K562 (cell line): ENCODE measurements around the gene CAPRIN2. TPM values are rescaled to one million over a fixed set of nuclear protein-coding genes. Genes with fewer than 3 reads are reported as not detected.

Experiments
- ARHGAP35 ChIP-seq: fragments of 450-650 bp; IDR thresholded peaks from 2 replicates; pipeline ENCODE4 v1.6.1; 2018; ENCODE audit not compliant: partially characterized antibody
- BHLHE40 ChIP-seq: IDR thresholded peaks from 2 replicates; pipeline ENCODE4 v1.6.1; 2011; ENCODE audit warnings: low read length, improper control_type of control experiment
- CHD2 ChIP-seq: IDR thresholded peaks from 2 replicates; pipeline ENCODE4 v1.6.1; 2011; ENCODE audit warnings: low read depth, low read length
- DIDO1 ChIP-seq: fragments of 450-650 bp; IDR thresholded peaks from 2 replicates; pipeline ENCODE4 v1.6.1; 2016; ENCODE audit warnings: low read depth, missing biosample characterization, missing genetic modification characterization
- GTF2F1 ChIP-seq: IDR thresholded peaks from 2 replicates; pipeline ENCODE4 v1.6.1; 2011; ENCODE audit warnings: low read depth, low read length, improper control_type of control experiment
- SUPT5H ChIP-seq: fragments of 450-650 bp; IDR thresholded peaks from 2 replicates; pipeline ENCODE4 v1.6.1; 2016
- TOE1 ChIP-seq, 2 experiments: fragments of 450-650 bp in 1 of 2; sonication (generic) in 1 of 2; formaldehyde crosslinking in 1 of 2; IDR thresholded peaks; 2 replicates each; pipeline versions ENCODE4 v1.7.1 to v1.8.0; 2016 to 2022; ENCODE audit warnings: borderline replicate concordance in 2 of 2, mild to moderate bottlenecking in 2 of 2, antibody characterized with exemption in 1 of 2, inconsistent platforms in 1 of 2, low read depth in 1 of 2, missing genetic modification reagents in 1 of 2, moderate library complexity in 1 of 2
- ZBTB11 ChIP-seq, 3 experiments: fragments of 200-800 bp in 1 of 3; fragments of 250-450 bp in 1 of 3; fragments of 450-650 bp in 1 of 3; sonication (Bioruptor Pico) in 1 of 3; sonication (Bioruptor generic) in 1 of 3; formaldehyde crosslinking in 1 of 3; IDR thresholded peaks; 2 replicates each; pipeline versions ENCODE4 v1.6.1 to v1.8.0; 2016 to 2022; ENCODE audit warnings: mild to moderate bottlenecking in 2 of 3, missing genetic modification characterization in 2 of 3, missing compliant biosample characterization in 1 of 3, moderate library complexity in 1 of 3
- ZNF644 ChIP-seq: fragments of 200-800 bp; sonication (Bioruptor generic); IDR thresholded peaks from 2 replicates; pipeline ENCODE4 v1.6.1; 2016; ENCODE audit warnings: low read depth, missing genetic modification characterization, missing compliant biosample characterization
- polyA plus RNA-seq, 8 experiments: library from polyadenylated mRNA; depleted of rRNA in 4 of 8; stranded (reverse) in 5 of 8; unstranded in 3 of 8; fragments of >200 nt; fragmentation: Nextera tagmentation in 2 of 8; fragmentation: Illumina TruSeq in 1 of 8; extraction: Ambion mirVana in 2 of 8; extraction: Trizol in 1 of 8; gene quantifications; 2 replicates each; pipeline versions ENCODE4 v1.2.1 to v1.2.3, GENCODE V29; 2011 to 2014; ENCODE audit warnings: inconsistent platforms in 1 of 8, missing spikeins in 1 of 8
- total RNA-seq, 7 experiments: library from RNA; depleted of rRNA in 6 of 7; stranded (reverse); fragments of >200 nt in 6 of 7; fragmentation: Illumina TruSeq in 2 of 7; extraction: Trizol in 2 of 7; gene quantifications; 2 replicates each; pipeline versions ENCODE4 v1.2.1 to v1.2.3, GENCODE V29; 2011 to 2021; ENCODE audit warnings: low replicate concordance in 1 of 7
- TF ChIP-seq, protein P1 (sequence below): fragments of 250-450 bp; sonication (Bioruptor Pico); IDR thresholded peaks from 2 replicates; pipeline ENCODE4 v1.5.0; 2022; ENCODE audit warnings: mild to moderate bottlenecking
- TF ChIP-seq, protein P2 (sequence below): fragments of 200-600 bp; sonication (generic); IDR thresholded peaks from one replicate; pipeline ENCODE4 v1.6.1; 2012; ENCODE audit warnings: mild to moderate bottlenecking, low read depth, low read length, inconsistent platforms

Gene CAPRIN2
- total and polyA plus RNA-seq, 9 of the 15 experiments (the other 6 are each of a cell fraction or from before 2014, with no cell fraction given) = 2.3 to 14.5 (median 8.9) TPM

- TF ChIP-seq ZNF644 (tag) = 0 out of 2 replicates have a peak, but pooled peaks have one; percentile 75
- TF ChIP-seq BHLHE40 = no peak
- TF ChIP-seq, protein P1, sequence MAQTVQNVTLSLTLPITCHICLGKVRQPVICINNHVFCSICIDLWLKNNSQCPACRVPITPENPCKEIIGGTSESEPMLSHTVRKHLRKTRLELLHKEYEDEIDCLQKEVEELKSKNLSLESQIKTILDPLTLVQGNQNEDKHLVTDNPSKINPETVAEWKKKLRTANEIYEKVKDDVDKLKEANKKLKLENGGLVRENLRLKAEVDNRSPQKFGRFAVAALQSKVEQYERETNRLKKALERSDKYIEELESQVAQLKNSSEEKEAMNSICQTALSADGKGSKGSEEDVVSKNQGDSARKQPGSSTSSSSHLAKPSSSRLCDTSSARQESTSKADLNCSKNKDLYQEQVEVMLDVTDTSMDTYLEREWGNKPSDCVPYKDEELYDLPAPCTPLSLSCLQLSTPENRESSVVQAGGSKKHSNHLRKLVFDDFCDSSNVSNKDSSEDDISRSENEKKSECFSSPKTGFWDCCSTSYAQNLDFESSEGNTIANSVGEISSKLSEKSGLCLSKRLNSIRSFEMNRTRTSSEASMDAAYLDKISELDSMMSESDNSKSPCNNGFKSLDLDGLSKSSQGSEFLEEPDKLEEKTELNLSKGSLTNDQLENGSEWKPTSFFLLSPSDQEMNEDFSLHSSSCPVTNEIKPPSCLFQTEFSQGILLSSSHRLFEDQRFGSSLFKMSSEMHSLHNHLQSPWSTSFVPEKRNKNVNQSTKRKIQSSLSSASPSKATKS (CRISPR knock-in tag) = no peak
- TF ChIP-seq SUPT5H = no peak
- no peak for TF ChIP-seq ARHGAP35
- no peak for TF ChIP-seq TOE1 (IDR thresholded peaks at IDR 0.05; ENCODE audit: borderline replicate concordance)
- no peak for TF ChIP-seq TOE1 (CRISPR knock-in tag; IDR thresholded peaks at IDR 0.05; ENCODE audit: borderline replicate concordance, low read depth)
- no peak for TF ChIP-seq CHD2
- peak in 1 of 3 experiments; percentile 17; a peak in 1 of 6 replicates for TF ChIP-seq ZBTB11 (CRISPR knock-in tag; IDR thresholded peaks at IDR 0.05)
- TF ChIP-seq, protein P2, sequence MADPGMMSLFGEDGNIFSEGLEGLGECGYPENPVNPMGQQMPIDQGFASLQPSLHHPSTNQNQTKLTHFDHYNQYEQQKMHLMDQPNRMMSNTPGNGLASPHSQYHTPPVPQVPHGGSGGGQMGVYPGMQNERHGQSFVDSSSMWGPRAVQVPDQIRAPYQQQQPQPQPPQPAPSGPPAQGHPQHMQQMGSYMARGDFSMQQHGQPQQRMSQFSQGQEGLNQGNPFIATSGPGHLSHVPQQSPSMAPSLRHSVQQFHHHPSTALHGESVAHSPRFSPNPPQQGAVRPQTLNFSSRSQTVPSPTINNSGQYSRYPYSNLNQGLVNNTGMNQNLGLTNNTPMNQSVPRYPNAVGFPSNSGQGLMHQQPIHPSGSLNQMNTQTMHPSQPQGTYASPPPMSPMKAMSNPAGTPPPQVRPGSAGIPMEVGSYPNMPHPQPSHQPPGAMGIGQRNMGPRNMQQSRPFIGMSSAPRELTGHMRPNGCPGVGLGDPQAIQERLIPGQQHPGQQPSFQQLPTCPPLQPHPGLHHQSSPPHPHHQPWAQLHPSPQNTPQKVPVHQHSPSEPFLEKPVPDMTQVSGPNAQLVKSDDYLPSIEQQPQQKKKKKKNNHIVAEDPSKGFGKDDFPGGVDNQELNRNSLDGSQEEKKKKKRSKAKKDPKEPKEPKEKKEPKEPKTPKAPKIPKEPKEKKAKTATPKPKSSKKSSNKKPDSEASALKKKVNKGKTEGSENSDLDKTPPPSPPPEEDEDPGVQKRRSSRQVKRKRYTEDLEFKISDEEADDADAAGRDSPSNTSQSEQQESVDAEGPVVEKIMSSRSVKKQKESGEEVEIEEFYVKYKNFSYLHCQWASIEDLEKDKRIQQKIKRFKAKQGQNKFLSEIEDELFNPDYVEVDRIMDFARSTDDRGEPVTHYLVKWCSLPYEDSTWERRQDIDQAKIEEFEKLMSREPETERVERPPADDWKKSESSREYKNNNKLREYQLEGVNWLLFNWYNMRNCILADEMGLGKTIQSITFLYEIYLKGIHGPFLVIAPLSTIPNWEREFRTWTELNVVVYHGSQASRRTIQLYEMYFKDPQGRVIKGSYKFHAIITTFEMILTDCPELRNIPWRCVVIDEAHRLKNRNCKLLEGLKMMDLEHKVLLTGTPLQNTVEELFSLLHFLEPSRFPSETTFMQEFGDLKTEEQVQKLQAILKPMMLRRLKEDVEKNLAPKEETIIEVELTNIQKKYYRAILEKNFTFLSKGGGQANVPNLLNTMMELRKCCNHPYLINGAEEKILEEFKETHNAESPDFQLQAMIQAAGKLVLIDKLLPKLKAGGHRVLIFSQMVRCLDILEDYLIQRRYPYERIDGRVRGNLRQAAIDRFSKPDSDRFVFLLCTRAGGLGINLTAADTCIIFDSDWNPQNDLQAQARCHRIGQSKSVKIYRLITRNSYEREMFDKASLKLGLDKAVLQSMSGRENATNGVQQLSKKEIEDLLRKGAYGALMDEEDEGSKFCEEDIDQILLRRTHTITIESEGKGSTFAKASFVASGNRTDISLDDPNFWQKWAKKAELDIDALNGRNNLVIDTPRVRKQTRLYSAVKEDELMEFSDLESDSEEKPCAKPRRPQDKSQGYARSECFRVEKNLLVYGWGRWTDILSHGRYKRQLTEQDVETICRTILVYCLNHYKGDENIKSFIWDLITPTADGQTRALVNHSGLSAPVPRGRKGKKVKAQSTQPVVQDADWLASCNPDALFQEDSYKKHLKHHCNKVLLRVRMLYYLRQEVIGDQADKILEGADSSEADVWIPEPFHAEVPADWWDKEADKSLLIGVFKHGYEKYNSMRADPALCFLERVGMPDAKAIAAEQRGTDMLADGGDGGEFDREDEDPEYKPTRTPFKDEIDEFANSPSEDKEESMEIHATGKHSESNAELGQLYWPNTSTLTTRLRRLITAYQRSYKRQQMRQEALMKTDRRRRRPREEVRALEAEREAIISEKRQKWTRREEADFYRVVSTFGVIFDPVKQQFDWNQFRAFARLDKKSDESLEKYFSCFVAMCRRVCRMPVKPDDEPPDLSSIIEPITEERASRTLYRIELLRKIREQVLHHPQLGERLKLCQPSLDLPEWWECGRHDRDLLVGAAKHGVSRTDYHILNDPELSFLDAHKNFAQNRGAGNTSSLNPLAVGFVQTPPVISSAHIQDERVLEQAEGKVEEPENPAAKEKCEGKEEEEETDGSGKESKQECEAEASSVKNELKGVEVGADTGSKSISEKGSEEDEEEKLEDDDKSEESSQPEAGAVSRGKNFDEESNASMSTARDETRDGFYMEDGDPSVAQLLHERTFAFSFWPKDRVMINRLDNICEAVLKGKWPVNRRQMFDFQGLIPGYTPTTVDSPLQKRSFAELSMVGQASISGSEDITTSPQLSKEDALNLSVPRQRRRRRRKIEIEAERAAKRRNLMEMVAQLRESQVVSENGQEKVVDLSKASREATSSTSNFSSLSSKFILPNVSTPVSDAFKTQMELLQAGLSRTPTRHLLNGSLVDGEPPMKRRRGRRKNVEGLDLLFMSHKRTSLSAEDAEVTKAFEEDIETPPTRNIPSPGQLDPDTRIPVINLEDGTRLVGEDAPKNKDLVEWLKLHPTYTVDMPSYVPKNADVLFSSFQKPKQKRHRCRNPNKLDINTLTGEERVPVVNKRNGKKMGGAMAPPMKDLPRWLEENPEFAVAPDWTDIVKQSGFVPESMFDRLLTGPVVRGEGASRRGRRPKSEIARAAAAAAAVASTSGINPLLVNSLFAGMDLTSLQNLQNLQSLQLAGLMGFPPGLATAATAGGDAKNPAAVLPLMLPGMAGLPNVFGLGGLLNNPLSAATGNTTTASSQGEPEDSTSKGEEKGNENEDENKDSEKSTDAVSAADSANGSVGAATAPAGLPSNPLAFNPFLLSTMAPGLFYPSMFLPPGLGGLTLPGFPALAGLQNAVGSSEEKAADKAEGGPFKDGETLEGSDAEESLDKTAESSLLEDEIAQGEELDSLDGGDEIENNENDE = no peak
- TF ChIP-seq DIDO1 (tag) = no peak
- 0 out of 2 replicates have a peak, but pooled peaks have one; percentile 5 for TF ChIP-seq GTF2F1
These were observed 58.7 kb downstream of the CAPRIN2 start (continued) for GRCh38 chr12:30696103-30696408.
